Right lobe of liver (tissue), 4 donors: ENCODE results near the gene HIP1R.

Experiments
- CTCF ChIP-seq, 4 donors: fragments of 200-600 bp in 3 of 4; fragments of 450-650 bp in 1 of 4; IDR thresholded peaks; one replicate each; pipeline versions ENCODE4 v1.5.1 to v1.8.0; 2016 to 2022; ENCODE audit warnings: antibody characterized with exemption in 4 of 4, mild to moderate bottlenecking in 2 of 4
- POLR2A ChIP-seq: fragments of 450-650 bp; IDR thresholded peaks from one replicate; pipeline ENCODE4 v1.6.1; 2017; ENCODE audit warnings: antibody characterized with exemption, mild to moderate bottlenecking
- donor health status: DM: no; HTN: no; CAD: no.
- donor health status: DM: no; HTN: no; CAD: no.
- donor health status: DM: no; HTN: yes; CAD: no.

- TF ChIP-seq POLR2A: no peak
- no peak for TF ChIP-seq CTCF (IDR thresholded peaks at IDR 0.05)
Observed at GRCh38 chr12:122843455-122843854, 8.2 kb downstream of the HIP1R start.
